ENCODE results near the gene ACOXL.

Gene ACOXL

DNA sequence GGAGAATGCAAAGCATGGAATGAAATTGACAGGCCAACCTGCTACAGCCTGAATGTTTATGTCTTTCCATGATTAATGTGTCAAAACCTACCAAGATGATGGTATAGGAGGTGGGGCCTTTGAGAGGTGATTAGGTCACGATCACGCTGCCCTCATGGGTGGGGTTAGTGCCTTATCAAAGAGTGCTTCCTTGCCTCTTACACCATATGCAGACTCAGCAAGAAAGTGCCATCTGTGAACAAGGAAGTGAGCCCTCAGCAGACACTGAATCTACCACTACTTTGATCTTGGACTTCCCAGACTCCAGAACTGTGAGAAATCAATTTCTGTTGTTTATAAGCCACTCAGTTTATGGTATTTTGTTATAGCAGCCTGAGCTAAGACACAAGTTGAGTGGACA is 240.9 kb downstream of the ACOXL start:
- DNase-seq (ENCODE audit: low read depth in 3 of 3): no peak

- DNase-seq (ENCODE audit: low read depth in 3 of 3): no peak
These were observed 245.0 kb downstream of the ACOXL start for GRCh38 chr2:110977403-110977802.

DNA sequence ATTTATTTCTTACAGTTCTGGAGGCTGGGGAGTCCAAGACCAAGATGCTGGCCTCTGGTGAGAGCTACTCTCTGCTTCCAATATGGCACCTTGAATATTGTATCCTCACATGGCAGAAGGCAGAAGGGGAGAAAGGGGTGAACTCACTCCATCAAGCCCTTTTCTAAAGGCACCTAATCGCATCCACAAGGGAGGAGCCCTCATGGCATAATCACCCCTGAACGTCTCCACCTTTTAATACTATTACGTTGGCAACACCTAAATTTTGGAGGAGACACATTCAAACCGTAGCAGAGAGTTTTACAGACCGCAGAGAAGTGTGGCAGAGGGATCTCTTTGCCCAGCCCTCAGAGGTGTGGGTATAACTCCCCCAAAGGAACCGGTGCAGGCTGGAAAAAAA is 245.8 kb downstream of the ACOXL start:
- DNase-seq (ENCODE audit: low read depth in 3 of 3): no peak

- no peak for DNase-seq (ENCODE audit: low read depth in 3 of 3)
These were observed 246.5 kb downstream of the ACOXL start for GRCh38 chr2:110978756-110979470.

DNA sequence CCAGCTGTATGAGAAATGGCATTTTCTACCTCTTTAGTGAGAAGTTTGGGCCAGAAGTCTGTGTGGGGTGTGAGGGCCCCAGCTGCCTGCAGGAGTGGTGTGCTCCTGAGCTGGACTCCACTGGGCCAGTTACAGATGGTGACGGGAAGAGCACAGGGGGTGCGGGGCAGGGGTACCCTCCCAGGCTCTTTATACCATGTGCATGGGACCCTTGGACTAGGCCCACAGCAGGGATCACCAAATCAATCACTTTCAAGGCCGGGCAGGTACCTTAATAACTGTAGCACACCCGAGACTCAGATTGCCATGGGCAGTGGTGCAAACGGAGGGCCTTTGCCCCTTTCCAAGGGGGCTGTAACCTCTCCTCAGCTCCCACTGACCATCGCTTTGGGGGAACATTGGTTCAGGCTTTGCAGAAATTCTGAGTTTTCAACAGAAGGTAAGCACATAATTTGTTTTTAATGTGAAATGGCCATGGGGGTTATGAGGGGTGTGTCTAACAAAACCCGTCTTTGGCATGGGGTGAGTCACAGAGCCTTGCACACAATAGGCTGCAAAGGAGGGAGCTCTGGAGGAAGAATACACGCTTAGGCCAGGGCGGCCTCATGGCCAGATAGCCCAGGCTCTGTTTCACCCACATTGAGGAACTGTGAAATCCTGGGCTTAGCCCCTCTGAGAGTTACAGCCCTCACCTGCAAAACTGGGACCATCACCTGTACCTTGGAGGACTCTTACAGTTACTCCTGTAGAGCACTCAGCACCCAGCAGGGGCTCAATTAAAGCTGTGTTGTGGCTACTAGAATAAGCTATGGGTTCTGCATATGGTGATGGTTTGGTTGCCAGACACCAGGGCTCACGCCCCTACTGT is 247.3 kb downstream of the ACOXL start:
- DNase-seq (ENCODE audit: low read depth in 3 of 3): no peak

- no peak for DNase-seq (ENCODE audit: low read depth in 3 of 3)
These were observed 248.1 kb downstream of the ACOXL start for GRCh38 chr2:110980339-110981062.

DNA sequence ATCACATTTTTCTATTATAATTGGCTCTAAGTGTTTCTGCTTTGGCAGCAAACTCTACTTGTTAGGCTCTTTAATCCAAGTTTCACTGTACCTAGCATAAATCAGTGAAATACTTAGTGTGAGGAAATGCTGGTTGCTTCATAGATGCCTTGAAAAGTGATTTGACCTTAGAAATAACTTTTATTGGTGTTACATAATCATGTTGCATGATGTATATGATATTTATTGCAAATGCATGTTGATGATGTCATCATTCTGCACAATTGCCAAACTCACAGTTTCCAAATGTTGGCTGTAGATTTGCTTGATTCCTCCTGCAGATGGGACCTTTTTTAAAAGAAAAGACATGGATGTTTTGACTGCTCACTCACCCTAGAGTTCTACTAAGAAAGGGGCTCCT is 250.8 kb downstream of the ACOXL start:
- DNase-seq (ENCODE audit: low read depth in 3 of 3): no peak

GRCh38 chr2:110984694-110985490 is 252.5 kb downstream of the ACOXL start:
- DNase-seq (ENCODE audit: low read depth in 3 of 3): no peak

DNA sequence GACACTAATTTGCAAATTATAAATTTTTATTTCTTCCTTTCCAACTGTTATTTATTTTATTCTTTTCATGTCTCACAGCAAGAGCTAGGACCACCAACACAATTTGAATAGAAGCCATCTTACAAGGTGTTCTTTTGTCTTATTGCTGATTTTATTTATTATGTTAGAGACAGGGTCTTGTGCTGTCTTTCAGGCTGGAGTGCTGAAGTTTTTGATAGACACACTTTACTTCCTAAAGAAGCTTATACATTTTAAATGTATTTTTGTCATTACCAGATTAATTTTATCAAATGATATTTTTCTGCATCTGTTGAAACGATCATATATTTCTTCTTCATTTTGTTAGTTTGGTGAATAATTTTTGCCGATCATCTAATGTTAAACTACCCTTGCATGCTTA is 258.1 kb downstream of the ACOXL start:
- no peak for DNase-seq (ENCODE audit: low read depth in 3 of 3)

DNA sequence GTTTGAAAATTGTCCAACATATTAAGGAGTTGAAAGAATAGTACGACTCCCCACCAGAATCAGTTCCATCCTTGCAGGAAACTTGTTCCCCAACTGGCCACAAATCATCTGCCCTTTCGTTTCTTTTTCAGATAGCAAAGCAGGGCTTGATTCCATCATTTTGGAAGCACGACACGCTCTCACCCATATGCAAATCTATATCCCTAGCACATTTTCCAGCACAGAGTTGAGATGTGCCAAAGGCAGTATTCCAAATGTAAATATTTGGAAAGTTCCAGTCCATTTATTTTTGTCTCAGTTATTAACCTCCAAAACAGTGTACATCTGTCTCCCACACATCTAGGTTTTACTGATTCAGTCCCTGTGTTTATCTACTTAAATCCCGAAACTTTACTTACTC is 259.5 kb downstream of the ACOXL start:
- no peak for DNase-seq (ENCODE audit: low read depth in 3 of 3)

- DNase-seq (ENCODE audit: low read depth in 3 of 3): no peak
These were observed 260.5 kb downstream of the ACOXL start for GRCh38 chr2:110992886-110993285.

DNA sequence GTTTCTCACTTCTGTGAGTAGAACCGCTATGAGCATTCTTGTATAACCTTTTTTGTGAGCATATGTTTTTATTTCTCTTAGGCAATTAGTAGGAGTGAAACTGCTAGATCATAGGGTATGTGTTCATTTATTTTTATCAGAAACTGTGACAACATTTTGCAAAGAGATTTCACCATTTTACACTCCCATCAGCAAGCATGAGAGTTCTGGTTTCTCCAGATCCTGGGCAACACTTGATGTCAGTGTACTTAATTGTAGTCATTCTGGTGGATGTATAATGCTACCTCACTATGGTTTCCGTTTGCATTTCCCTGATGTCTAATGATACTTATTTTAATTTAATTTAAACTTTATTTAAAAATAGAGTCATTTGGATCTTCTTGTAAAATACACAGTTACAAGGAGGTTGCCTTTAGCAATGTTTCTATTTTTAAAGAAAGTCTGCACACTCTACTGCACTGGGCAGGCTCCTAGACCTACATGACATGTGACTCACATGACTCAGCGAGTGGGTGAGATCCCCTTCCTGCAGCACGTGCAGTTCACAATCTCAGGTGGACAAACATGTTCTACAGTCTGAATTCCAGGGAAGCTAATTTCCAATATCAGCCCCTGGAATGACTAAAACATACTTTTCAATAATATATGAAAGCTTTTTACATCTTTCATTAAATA is 261.3 kb downstream of the ACOXL start:
- DNase-seq (ENCODE audit: low read depth in 3 of 3): no peak

DNA sequence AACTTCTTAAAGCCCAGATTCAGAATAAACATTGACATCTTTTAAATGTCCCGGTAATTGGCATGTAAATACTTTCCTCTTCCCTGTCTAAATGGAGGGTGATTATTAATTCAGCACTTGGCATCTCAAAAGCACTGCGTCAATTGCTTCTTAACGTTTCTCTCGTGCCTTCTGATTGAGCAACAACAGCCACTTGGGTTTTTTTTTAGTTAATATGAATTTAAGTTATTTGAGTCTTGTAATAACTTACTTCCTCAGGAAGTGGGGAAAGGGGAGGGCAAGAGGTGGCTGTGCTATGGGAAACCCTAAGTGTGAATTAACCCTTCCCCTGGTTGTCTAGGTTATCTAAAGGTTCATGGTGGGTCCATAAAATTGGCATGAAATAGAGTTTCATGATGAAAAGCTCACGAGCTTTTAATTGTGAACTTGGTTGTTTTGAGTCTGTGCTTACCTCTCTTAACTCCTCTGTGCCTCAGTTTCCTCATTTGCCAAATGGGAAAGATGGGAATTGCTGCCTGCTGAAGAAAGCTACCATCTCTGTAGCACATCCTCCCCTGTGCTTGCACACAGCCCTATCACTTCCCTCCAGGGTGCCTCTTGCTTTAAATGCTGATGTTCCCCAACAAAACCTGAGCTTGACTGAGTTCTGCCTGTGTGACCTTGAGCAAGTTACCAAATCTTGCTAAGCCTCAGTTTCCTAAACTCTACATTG is 262.0 kb downstream of the ACOXL start:
- no peak for DNase-seq (ENCODE audit: low read depth in 3 of 3)

- no peak for DNase-seq (ENCODE audit: low read depth in 3 of 3)
These were observed 263.5 kb downstream of the ACOXL start for GRCh38 chr2:110995911-110996310.

GRCh38 chr2:110997331-110998045 is 265.1 kb downstream of the ACOXL start:
- no peak for DNase-seq (ENCODE audit: low read depth in 3 of 3)

GRCh38 chr2:110998311-110998710 is 265.9 kb downstream of the ACOXL start:
- no peak for DNase-seq (ENCODE audit: low read depth in 3 of 3)

- DNase-seq (ENCODE audit: low read depth in 3 of 3): no peak
These were observed 267.3 kb downstream of the ACOXL start for GRCh38 chr2:110999626-111000025.

DNA sequence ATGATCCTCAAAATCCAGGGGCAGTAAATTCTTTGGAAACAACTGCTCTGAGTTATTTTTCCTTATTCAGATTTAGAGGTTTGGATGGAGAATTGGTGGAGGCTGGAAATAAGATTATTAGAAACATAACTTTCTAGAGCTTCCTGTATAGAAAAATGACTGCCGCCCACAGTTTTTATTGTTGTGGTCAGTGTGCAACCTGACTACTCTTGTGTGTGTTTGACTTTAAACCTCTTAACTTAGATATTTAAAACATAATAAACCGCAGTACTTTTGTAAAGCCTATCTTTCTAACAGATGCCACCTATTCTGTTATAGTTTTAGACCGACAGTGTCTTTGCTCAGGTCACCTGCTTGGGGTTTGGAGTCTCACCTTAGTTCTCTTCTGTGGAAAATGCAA is 272.9 kb downstream of the ACOXL start:
- no peak for DNase-seq (ENCODE audit: low read depth in 3 of 3)

- no peak for DNase-seq (ENCODE audit: low read depth in 3 of 3)
These were observed 273.4 kb downstream of the ACOXL start for GRCh38 chr2:111005821-111006220.
